Testis (tissue), 2 donors: ENCODE results near the gene NFATC1.

Experiments
- CTCF ChIP-seq, 3 experiments: fragments of 450-650 bp in 2 of 3; fragments of 200-600 bp in 1 of 3; sonication (generic) in 1 of 3; IDR thresholded peaks; one replicate each; pipeline ENCODE4 v1.5.1; 2016 to 2019; ENCODE audit warnings: antibody characterized with exemption in 3 of 3, mild to moderate bottlenecking in 2 of 3, moderate library complexity in 1 of 3
- POLR2A ChIP-seq: fragments of 450-650 bp; IDR thresholded peaks from one replicate; pipeline ENCODE4 v1.6.1; 2017; ENCODE audit warnings: antibody characterized with exemption, mild to moderate bottlenecking, moderate library complexity

DNA sequence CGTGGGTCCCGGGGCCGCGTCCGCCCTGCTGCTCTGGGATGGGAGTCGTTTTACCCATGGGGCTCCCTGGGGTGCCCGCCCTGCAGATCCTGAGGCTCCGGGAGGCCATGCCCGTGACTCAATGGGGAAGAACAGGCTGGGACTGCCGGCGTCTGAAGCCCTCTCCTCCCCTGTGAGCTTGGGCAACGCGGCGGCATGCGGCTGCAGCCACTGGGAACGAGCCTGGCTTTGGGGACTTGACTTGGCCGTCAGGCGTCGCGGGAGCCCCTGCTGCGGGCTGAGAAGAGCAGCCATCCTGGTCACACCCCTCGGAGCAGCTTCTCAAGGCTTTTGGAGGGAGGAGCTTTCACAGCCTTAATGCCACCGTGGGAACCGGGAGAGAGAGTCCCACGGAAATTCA is 157.0 kb downstream of the NFATC1 start:
- TF ChIP-seq CTCF (IDR thresholded peaks at IDR 0.05): no peak
- no peak for TF ChIP-seq POLR2A
